ENCODE data around the gene DAB1. TPM values are rescaled to one million over a fixed set of nuclear protein-coding genes. Genes with fewer than 3 reads are reported as not detected.

DAB1 gene
- polyA plus RNA-seq, 1 donor from 2014 or later, result 11.4 TPM

DNA sequence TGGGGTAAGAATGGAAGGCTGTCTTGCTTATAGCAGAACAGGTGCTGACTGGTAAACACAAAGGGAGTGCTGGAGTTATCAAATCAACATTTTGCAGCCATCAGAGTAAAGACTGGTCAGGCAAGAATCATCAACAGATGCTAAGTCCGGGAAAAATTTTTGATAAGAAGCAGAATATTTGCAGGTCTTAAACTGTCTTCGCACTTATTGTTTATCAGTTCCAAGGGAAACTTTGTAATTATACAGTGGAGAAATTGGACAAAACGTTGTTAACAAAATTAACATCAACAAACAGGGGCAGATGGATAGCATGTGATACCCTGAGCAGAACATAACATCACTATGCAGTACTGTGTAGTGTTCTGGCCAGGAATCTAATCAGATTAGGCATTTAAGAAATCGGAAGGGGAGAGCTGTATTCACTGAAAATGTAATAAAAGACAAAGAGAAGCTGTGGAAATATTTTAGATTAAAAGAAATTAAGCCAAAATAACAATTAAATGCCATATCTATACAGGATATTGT, 127.1 kb downstream of the DAB1 start:
- no peaks in the 10 kb centered on the region for H3K36me3 ChIP-seq (ENCODE audit: insufficient read depth, low read length)
- no peaks in the 10 kb centered on the region for H4K20me1 ChIP-seq (ENCODE audit: insufficient read depth)
- no peaks in the 10 kb centered on the region for H3K79me2 ChIP-seq (replicated peaks; ENCODE audit: insufficient read depth, low read length)
- H3K9me2 ChIP-seq (ENCODE audit: insufficient read depth, low read length), result no peaks in the 10 kb centered on the region
- H3K27ac ChIP-seq (ENCODE audit: low read length), result no peak overlapping the region
- H2AFZ ChIP-seq (ENCODE audit: low read depth, low read length), result no peak overlapping the region
- no peak overlapping the region for H3K9ac ChIP-seq (ENCODE audit: low read length)
- H3K9me3 ChIP-seq (ENCODE audit: low read length), result no peaks in the 10 kb centered on the region
- no peak overlapping the region for H3K4me2 ChIP-seq (ENCODE audit: low read length)
- no peak for TF ChIP-seq POLR2AphosphoS5 (IDR thresholded peaks at IDR 0.05)
- TF ChIP-seq EZH2 (IDR thresholded peaks at IDR 0.05; ENCODE audit: borderline replicate concordance, insufficient read depth, low read length, poor library complexity, severe bottlenecking), result no peak
- TF ChIP-seq MXI1 (conservative IDR thresholded peaks at IDR 0.05; ENCODE audit: poor library complexity, severe bottlenecking), result no peak
- no peak for TF ChIP-seq SMC3 (conservative IDR thresholded peaks at IDR 0.05; ENCODE audit: poor library complexity)
- TF ChIP-seq TAF1 (IDR thresholded peaks at IDR 0.05; ENCODE audit: low read depth), result no peak
- TF ChIP-seq, protein P1, sequence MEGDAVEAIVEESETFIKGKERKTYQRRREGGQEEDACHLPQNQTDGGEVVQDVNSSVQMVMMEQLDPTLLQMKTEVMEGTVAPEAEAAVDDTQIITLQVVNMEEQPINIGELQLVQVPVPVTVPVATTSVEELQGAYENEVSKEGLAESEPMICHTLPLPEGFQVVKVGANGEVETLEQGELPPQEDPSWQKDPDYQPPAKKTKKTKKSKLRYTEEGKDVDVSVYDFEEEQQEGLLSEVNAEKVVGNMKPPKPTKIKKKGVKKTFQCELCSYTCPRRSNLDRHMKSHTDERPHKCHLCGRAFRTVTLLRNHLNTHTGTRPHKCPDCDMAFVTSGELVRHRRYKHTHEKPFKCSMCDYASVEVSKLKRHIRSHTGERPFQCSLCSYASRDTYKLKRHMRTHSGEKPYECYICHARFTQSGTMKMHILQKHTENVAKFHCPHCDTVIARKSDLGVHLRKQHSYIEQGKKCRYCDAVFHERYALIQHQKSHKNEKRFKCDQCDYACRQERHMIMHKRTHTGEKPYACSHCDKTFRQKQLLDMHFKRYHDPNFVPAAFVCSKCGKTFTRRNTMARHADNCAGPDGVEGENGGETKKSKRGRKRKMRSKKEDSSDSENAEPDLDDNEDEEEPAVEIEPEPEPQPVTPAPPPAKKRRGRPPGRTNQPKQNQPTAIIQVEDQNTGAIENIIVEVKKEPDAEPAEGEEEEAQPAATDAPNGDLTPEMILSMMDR (IDR thresholded peaks at IDR 0.05; ENCODE audit: poor library complexity, severe bottlenecking), result no peak
- no peak for TF ChIP-seq EP300 (conservative IDR thresholded peaks at IDR 0.05; ENCODE audit: poor library complexity, severe bottlenecking)
- TF ChIP-seq, protein P2, sequence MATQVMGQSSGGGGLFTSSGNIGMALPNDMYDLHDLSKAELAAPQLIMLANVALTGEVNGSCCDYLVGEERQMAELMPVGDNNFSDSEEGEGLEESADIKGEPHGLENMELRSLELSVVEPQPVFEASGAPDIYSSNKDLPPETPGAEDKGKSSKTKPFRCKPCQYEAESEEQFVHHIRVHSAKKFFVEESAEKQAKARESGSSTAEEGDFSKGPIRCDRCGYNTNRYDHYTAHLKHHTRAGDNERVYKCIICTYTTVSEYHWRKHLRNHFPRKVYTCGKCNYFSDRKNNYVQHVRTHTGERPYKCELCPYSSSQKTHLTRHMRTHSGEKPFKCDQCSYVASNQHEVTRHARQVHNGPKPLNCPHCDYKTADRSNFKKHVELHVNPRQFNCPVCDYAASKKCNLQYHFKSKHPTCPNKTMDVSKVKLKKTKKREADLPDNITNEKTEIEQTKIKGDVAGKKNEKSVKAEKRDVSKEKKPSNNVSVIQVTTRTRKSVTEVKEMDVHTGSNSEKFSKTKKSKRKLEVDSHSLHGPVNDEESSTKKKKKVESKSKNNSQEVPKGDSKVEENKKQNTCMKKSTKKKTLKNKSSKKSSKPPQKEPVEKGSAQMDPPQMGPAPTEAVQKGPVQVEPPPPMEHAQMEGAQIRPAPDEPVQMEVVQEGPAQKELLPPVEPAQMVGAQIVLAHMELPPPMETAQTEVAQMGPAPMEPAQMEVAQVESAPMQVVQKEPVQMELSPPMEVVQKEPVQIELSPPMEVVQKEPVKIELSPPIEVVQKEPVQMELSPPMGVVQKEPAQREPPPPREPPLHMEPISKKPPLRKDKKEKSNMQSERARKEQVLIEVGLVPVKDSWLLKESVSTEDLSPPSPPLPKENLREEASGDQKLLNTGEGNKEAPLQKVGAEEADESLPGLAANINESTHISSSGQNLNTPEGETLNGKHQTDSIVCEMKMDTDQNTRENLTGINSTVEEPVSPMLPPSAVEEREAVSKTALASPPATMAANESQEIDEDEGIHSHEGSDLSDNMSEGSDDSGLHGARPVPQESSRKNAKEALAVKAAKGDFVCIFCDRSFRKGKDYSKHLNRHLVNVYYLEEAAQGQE (IDR thresholded peaks at IDR 0.05; ENCODE audit: borderline replicate concordance), result no peak
- no peak for TF ChIP-seq RAD21 (conservative IDR thresholded peaks at IDR 0.05)
- no peak overlapping the region for H3K4me3 ChIP-seq (ENCODE audit: low read length)
- no peaks in the 10 kb centered on the region for H3F3A ChIP-seq (ENCODE audit: insufficient read depth, low read length, poor library complexity, severe bottlenecking)
- H3K27me3 ChIP-seq (ENCODE audit: insufficient read depth, low read depth, low read length), result no peaks in the 10 kb centered on the region

DNA sequence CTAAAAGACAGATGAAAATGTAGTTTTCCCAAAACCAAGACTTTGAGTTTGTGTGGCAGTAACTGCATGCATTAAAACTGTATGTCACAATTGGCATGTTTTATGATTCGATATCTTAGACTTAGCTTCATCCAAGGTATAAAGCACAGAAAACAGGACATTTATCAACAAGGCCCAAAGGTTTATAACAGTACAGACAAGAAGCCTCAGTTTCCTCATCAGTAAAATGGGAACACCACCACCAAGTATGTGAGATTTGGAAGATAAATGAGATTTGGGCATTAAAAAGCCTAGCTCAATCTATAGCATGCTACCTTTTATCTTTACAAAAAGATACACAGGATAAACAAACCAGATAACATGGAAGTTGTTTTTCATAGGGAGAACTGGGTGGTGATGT, 128.5 kb downstream of the DAB1 start:
- no peak overlapping the region for H3K4me3 ChIP-seq (ENCODE audit: low read length)
- H3K9me3 ChIP-seq (ENCODE audit: low read length), result no peaks in the 10 kb centered on the region
- TF ChIP-seq EZH2 (IDR thresholded peaks at IDR 0.05; ENCODE audit: borderline replicate concordance, insufficient read depth, low read length, poor library complexity, severe bottlenecking), result no peak
- TF ChIP-seq POLR2AphosphoS5 (IDR thresholded peaks at IDR 0.05), result no peak
- TF ChIP-seq, protein P2 (IDR thresholded peaks at IDR 0.05; ENCODE audit: borderline replicate concordance), result no peak
- TF ChIP-seq TAF1 (IDR thresholded peaks at IDR 0.05; ENCODE audit: low read depth), result no peak
- no peak for TF ChIP-seq SMC3 (conservative IDR thresholded peaks at IDR 0.05; ENCODE audit: poor library complexity)
- no peak for TF ChIP-seq MXI1 (conservative IDR thresholded peaks at IDR 0.05; ENCODE audit: poor library complexity, severe bottlenecking)
- no peak for TF ChIP-seq RAD21 (conservative IDR thresholded peaks at IDR 0.05)
- no peak for TF ChIP-seq EP300 (conservative IDR thresholded peaks at IDR 0.05; ENCODE audit: poor library complexity, severe bottlenecking)
- TF ChIP-seq, protein P1 (IDR thresholded peaks at IDR 0.05; ENCODE audit: poor library complexity, severe bottlenecking), result no peak
- H3K27ac ChIP-seq (ENCODE audit: low read length), result no peak overlapping the region
- H4K20me1 ChIP-seq (ENCODE audit: insufficient read depth), result no peaks in the 10 kb centered on the region
- H2AFZ ChIP-seq (ENCODE audit: low read depth, low read length), result no peak overlapping the region
- no peaks in the 10 kb centered on the region for H3F3A ChIP-seq (ENCODE audit: insufficient read depth, low read length, poor library complexity, severe bottlenecking)
- H3K79me2 ChIP-seq (replicated peaks; ENCODE audit: insufficient read depth, low read length), result no peaks in the 10 kb centered on the region
- H3K36me3 ChIP-seq (ENCODE audit: insufficient read depth, low read length), result no peaks in the 10 kb centered on the region
- H3K9me2 ChIP-seq (ENCODE audit: insufficient read depth, low read length), result no peaks in the 10 kb centered on the region
- no peak overlapping the region for H3K9ac ChIP-seq (ENCODE audit: low read length)
- no peak overlapping the region for H3K4me2 ChIP-seq (ENCODE audit: low read length)
- H3K27me3 ChIP-seq (ENCODE audit: insufficient read depth, low read depth, low read length), result no peaks in the 10 kb centered on the region

All from neural cell (in vitro differentiated cells).